HepG2 (cell line): ENCODE measurements around the gene GADD45A. TPM values are rescaled to one million over a fixed set of nuclear protein-coding genes. Genes with fewer than 3 reads are reported as not detected.

Experiments used
- ARNTL ChIP-seq: sonication (generic); formaldehyde crosslinking; IDR thresholded peaks from 2 replicates; pipeline ENCODE4 v1.4.0; 2020; ENCODE audit warnings: mild to moderate bottlenecking, missing genetic modification reagents
- ATF1 ChIP-seq: IDR thresholded peaks from 2 replicates; pipeline ENCODE4 v1.6.1; 2016; ENCODE audit warnings: mild to moderate bottlenecking, control low read depth
- DRAP1 ChIP-seq: IDR thresholded peaks from 2 replicates; pipeline ENCODE4 v1.6.1; 2016; ENCODE audit warnings: missing genetic modification reagents, missing compliant biosample characterization
- ELF3 ChIP-seq: IDR thresholded peaks from 2 replicates; pipeline ENCODE4 v1.6.1; 2016; ENCODE audit warnings: missing genetic modification reagents, missing compliant biosample characterization
- FOSL1 ChIP-seq: sonication (generic); formaldehyde crosslinking; IDR thresholded peaks from 2 replicates; pipeline ENCODE4 v1.9.0; 2021; ENCODE audit warnings: missing genetic modification reagents, borderline replicate concordance
- GATAD1 ChIP-seq: IDR thresholded peaks from 2 replicates; pipeline ENCODE4 v1.6.1; 2016; ENCODE audit warnings: missing genetic modification reagents, missing compliant biosample characterization
- HMGXB4 ChIP-seq, 2 experiments: sonication (generic) in 1 of 2; formaldehyde crosslinking in 1 of 2; IDR thresholded peaks; 2 replicates each; pipeline versions ENCODE4 v1.4.0 to v1.6.1; 2018 to 2020; ENCODE audit warnings: missing genetic modification reagents in 2 of 2, borderline replicate concordance in 1 of 2, low read depth in 1 of 2, mild to moderate bottlenecking in 1 of 2, missing biosample characterization in 1 of 2
- IRF2 ChIP-seq: IDR thresholded peaks from 2 replicates; pipeline ENCODE4 v1.6.1; 2018; ENCODE audit warnings: missing genetic modification reagents, missing compliant biosample characterization
- KAT2B ChIP-seq: fragments of 150-350 bp; IDR thresholded peaks from 2 replicates; pipeline ENCODE4 v1.6.1; 2014; ENCODE audit warnings: low read depth, low read length, borderline replicate concordance
- KDM2A ChIP-seq: sonication (generic); formaldehyde crosslinking; IDR thresholded peaks from 2 replicates; pipeline ENCODE4 v1.4.0; 2020; ENCODE audit warnings: low read depth, missing genetic modification reagents, borderline replicate concordance
- KMT2A ChIP-seq: sonication (generic); formaldehyde crosslinking; IDR thresholded peaks from 2 replicates; pipeline ENCODE4 v1.4.0; 2020; ENCODE audit warnings: missing genetic modification reagents
- MAX ChIP-seq: IDR thresholded peaks from 2 replicates; pipeline ENCODE4 v1.6.1; 2012; ENCODE audit warnings: inconsistent platforms
- MED1 ChIP-seq: sonication (generic); formaldehyde crosslinking; IDR thresholded peaks from 2 replicates; pipeline ENCODE4 v1.4.0; 2020; ENCODE audit warnings: missing genetic modification reagents
- MTA3 ChIP-seq: sonication (generic); formaldehyde crosslinking; IDR thresholded peaks from 2 replicates; pipeline ENCODE4 v1.4.0; 2020; ENCODE audit warnings: missing genetic modification reagents
- MYC ChIP-seq: sonication (generic); formaldehyde crosslinking; IDR thresholded peaks from 2 replicates; pipeline ENCODE4 v1.9.0; 2021; ENCODE audit warnings: missing genetic modification reagents, borderline replicate concordance
- POLR2AphosphoS2 ChIP-seq: IDR thresholded peaks from 2 replicates; pipeline ENCODE4 v1.6.1; 2011; ENCODE audit warnings: low read depth, low read length, improper control_type of control experiment
- POLR2G ChIP-seq: fragments of 200-400 bp; formaldehyde crosslinking; IDR thresholded peaks from 2 replicates; pipeline ENCODE4 v1.6.1; 2018; ENCODE audit warnings: mild to moderate bottlenecking, low read depth, low read length, moderate library complexity
- RNF2 ChIP-seq: fragments of 450-650 bp; conservative IDR thresholded peaks from 2 replicates; pipeline ENCODE4 v1.6.1; 2016; ENCODE audit warnings: low read depth
- SALL2 ChIP-seq: sonication (generic); formaldehyde crosslinking; IDR thresholded peaks from 2 replicates; pipeline ENCODE4 v1.8.1; 2023; ENCODE audit warnings: mild to moderate bottlenecking, missing genetic modification reagents, inconsistent platforms
- SP5 ChIP-seq: IDR thresholded peaks from 2 replicates; pipeline ENCODE4 v1.6.1; 2016; ENCODE audit warnings: low read depth, borderline replicate concordance
- TIGD3 ChIP-seq: sonication (generic); formaldehyde crosslinking; IDR thresholded peaks from 2 replicates; pipeline ENCODE4 v1.5.1; 2020; ENCODE audit warnings: mild to moderate bottlenecking, missing genetic modification reagents, borderline replicate concordance
- ZFY ChIP-seq: sonication (generic); formaldehyde crosslinking; IDR thresholded peaks from 2 replicates; pipeline ENCODE4 v1.4.0; 2020; ENCODE audit warnings: missing genetic modification reagents
- ZNF136 ChIP-seq: sonication (generic); formaldehyde crosslinking; IDR thresholded peaks from 2 replicates; pipeline ENCODE4 v1.8.1; 2022; ENCODE audit warnings: low read depth, mild to moderate bottlenecking, moderate library complexity, missing genetic modification reagents
- ZNF224 ChIP-seq: sonication (generic); formaldehyde crosslinking; IDR thresholded peaks from 2 replicates; pipeline ENCODE4 v1.5.0; 2020; ENCODE audit warnings: mild to moderate bottlenecking, missing genetic modification reagents
- ZNF331 ChIP-seq: sonication (generic); formaldehyde crosslinking; IDR thresholded peaks from 2 replicates; pipeline ENCODE4 v1.4.0; 2020; ENCODE audit warnings: missing genetic modification reagents
- ZNF335 ChIP-seq: sonication (generic); formaldehyde crosslinking; IDR thresholded peaks from 2 replicates; pipeline ENCODE4 v1.4.0; 2020; ENCODE audit warnings: missing genetic modification reagents
- ZNF83 ChIP-seq: sonication (generic); formaldehyde crosslinking; IDR thresholded peaks from 2 replicates; pipeline ENCODE4 v1.4.0; 2020; ENCODE audit warnings: missing genetic modification reagents, mild to moderate bottlenecking, borderline replicate concordance
- ZNF883 ChIP-seq: sonication (generic); formaldehyde crosslinking; IDR thresholded peaks from 2 replicates; pipeline ENCODE4 v1.5.1; 2020; ENCODE audit warnings: mild to moderate bottlenecking, missing genetic modification reagents; ENCODE audit errors: not compliant biosample characterization
- polyA plus RNA-seq, 8 experiments: library from polyadenylated mRNA; depleted of rRNA in 3 of 8; stranded (reverse) in 7 of 8; unstranded in 1 of 8; fragments of >200 nt; fragmentation: Illumina TruSeq in 4 of 8; extraction: Trizol in 4 of 8; gene quantifications; 2 replicates each; pipeline versions ENCODE4 v1.2.1 to v1.2.3, GENCODE V29; 2011 to 2016; ENCODE audit warnings: low read depth in 4 of 8, missing spikeins in 1 of 8, mixed read lengths in 1 of 8; ENCODE audit not compliant: insufficient read depth in 1 of 8
- total RNA-seq, 5 experiments: library from RNA; depleted of rRNA; stranded (reverse); fragments of >200 nt; fragmentation: Illumina TruSeq; extraction: Trizol; gene quantifications; 2 replicates each; pipeline ENCODE4 v1.2.3, GENCODE V29; 2016; ENCODE audit warnings: low read depth in 1 of 5

GADD45A gene
- total and polyA plus RNA-seq, 2 of the 13 experiments (the other 11 are each of a cell fraction or from before 2014, with no cell fraction given): 33.2 to 46.2 TPM

- TF ChIP-seq ZNF224 (CRISPR knock-in tag): no peak
- TF ChIP-seq HMGXB4 (CRISPR knock-in tag; IDR thresholded peaks at IDR 0.05; ENCODE audit: borderline replicate concordance in 1 of 2, low read depth in 1 of 2): peak; percentile 26 to 34; a peak in 2 of 4 replicates
- TF ChIP-seq ELF3 (CRISPR knock-in tag): peak; percentile 70
- no peak for TF ChIP-seq MTA3 (CRISPR knock-in tag)
- no peak for TF ChIP-seq ZNF335 (CRISPR knock-in tag)
- peak; percentile 56; the same call in 1 of the 2 replicates for TF ChIP-seq POLR2G
- TF ChIP-seq ZNF331 (CRISPR knock-in tag): peak; percentile 38; the same call in 1 of the 2 replicates
- peak; percentile 36; the same call in 1 of the 2 replicates for TF ChIP-seq ZFY (CRISPR knock-in tag)
- 0 out of 2 replicates have a peak, but pooled peaks have one; percentile 2 for TF ChIP-seq MAX
- TF ChIP-seq GATAD1 (CRISPR knock-in tag): 0 out of 2 replicates have a peak, but pooled peaks have one; percentile 29
- TF ChIP-seq DRAP1 (CRISPR knock-in tag): no peak
- TF ChIP-seq KMT2A (CRISPR knock-in tag): 0 out of 2 replicates have a peak, but pooled peaks have one; percentile 19
- no peak for TF ChIP-seq ZNF883 (CRISPR knock-in tag)
- TF ChIP-seq SP5 (CRISPR knock-in tag): no peak
- TF ChIP-seq RNF2: 0 out of 2 replicates have a peak, but pooled peaks have one; percentile 43
- 0 out of 2 replicates have a peak, but pooled peaks have one; percentile 26 for TF ChIP-seq SALL2 (CRISPR knock-in tag)
- TF ChIP-seq ATF1: no peak
- TF ChIP-seq KAT2B: no peak
- TF ChIP-seq MED1: peak; percentile 52
- TF ChIP-seq ARNTL (CRISPR knock-in tag): no peak
- no peak for TF ChIP-seq ZNF83 (CRISPR knock-in tag)
- no peak for TF ChIP-seq MYC (CRISPR knock-in tag)
- TF ChIP-seq KDM2A: peak; percentile 49; the same call in 1 of the 2 replicates
- TF ChIP-seq IRF2: peak; percentile 23; the same call in 1 of the 2 replicates
- no peak for TF ChIP-seq POLR2AphosphoS2
- TF ChIP-seq FOSL1 (CRISPR knock-in tag): no peak
- no peak for TF ChIP-seq TIGD3 (CRISPR knock-in tag)
- no peak for TF ChIP-seq ZNF136 (CRISPR knock-in tag)
Measured at GRCh38 chr1:67735806-67736627, 51.0 kb downstream of the GADD45A start (continued).
